Measurements from ENCODE around the gene PLA2R1. TPM values are rescaled to one million over a fixed set of nuclear protein-coding genes. Genes with fewer than 3 reads are reported as not detected.

Gene PLA2R1
- total RNA-seq, 1 experiment from 2014 or later, result 1.1 TPM

DNA sequence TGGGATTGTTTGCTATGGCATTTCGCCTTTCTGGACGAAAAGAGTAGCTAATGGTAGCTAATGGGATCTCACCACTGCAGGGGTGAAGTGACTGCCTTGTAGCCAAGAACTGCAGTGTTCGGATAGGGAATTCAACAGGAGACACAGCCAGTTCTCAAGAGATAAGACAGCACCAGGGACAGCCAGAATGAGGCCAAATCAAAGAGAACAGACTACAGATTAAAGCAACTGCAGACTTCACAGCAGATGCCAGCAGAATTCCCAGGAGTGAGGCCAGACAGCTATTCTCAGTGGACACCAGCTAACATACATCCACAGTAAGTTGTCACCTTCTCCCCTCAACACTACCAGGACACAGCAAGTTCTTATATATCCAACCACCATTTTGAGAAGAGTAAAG is 124.0 kb downstream of the PLA2R1 start:
- ChIA-PET POLR2A (no interaction called here), CTCF (interaction anchor here (2.6 kb wide), 1 partner anchor 12 kb away, joined by 8 read pairs; no protein-coding TSS in a partner anchor)
- H3K27ac Mint-ChIP-seq, result no peak overlapping the region
- no peak overlapping the region for H3K4me3 Mint-ChIP-seq
- ATAC-seq (no peak), DNase-seq (ENCODE audit: low spot score) (no peak)
- H3K27me3 Mint-ChIP-seq (ENCODE audit: low read depth), result no peaks in the 10 kb centered on the region
- H3K36me3 Mint-ChIP-seq, result no peaks in the 10 kb centered on the region; the same call in 1 of the 2 replicates
- peaks cover 4% of the 10 kb centered on the region for H3K9me3 Mint-ChIP-seq
- TF ChIP-seq, protein P1, sequence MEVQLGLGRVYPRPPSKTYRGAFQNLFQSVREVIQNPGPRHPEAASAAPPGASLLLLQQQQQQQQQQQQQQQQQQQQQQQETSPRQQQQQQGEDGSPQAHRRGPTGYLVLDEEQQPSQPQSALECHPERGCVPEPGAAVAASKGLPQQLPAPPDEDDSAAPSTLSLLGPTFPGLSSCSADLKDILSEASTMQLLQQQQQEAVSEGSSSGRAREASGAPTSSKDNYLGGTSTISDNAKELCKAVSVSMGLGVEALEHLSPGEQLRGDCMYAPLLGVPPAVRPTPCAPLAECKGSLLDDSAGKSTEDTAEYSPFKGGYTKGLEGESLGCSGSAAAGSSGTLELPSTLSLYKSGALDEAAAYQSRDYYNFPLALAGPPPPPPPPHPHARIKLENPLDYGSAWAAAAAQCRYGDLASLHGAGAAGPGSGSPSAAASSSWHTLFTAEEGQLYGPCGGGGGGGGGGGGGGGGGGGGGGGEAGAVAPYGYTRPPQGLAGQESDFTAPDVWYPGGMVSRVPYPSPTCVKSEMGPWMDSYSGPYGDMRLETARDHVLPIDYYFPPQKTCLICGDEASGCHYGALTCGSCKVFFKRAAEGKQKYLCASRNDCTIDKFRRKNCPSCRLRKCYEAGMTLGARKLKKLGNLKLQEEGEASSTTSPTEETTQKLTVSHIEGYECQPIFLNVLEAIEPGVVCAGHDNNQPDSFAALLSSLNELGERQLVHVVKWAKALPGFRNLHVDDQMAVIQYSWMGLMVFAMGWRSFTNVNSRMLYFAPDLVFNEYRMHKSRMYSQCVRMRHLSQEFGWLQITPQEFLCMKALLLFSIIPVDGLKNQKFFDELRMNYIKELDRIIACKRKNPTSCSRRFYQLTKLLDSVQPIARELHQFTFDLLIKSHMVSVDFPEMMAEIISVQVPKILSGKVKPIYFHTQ (CRISPR knock-in tag; IDR thresholded peaks at IDR 0.05), result no peak
- TF ChIP-seq OVOL2 (CRISPR knock-in tag; IDR thresholded peaks at IDR 0.05; ENCODE audit: borderline replicate concordance) (no peak), NFATC4 (CRISPR knock-in tag; IDR thresholded peaks at IDR 0.05) (no peak), TEAD4 (CRISPR knock-in tag; IDR thresholded peaks at IDR 0.05) (no peak), FOXJ3 (CRISPR knock-in tag; IDR thresholded peaks at IDR 0.05; ENCODE audit: borderline replicate concordance) (no peak), TCF7 (CRISPR knock-in tag; IDR thresholded peaks at IDR 0.05; ENCODE audit: low read depth) (no peak), RELA (CRISPR knock-in tag; IDR thresholded peaks at IDR 0.05; ENCODE audit: borderline replicate concordance) (no peak), ATF1 (CRISPR knock-in tag; IDR thresholded peaks at IDR 0.05) (no peak), ZNF219 (CRISPR knock-in tag; IDR thresholded peaks at IDR 0.05; ENCODE audit: borderline replicate concordance) (no peak), ZNF263 (CRISPR knock-in tag; IDR thresholded peaks at IDR 0.05; ENCODE audit: low read depth) (no peak), KAT7 (CRISPR knock-in tag; IDR thresholded peaks at IDR 0.05; ENCODE audit: borderline replicate concordance) (no peak), MXD4 (CRISPR knock-in tag; IDR thresholded peaks at IDR 0.05; ENCODE audit: borderline replicate concordance) (no peak)
- TF ChIP-seq, protein P2, sequence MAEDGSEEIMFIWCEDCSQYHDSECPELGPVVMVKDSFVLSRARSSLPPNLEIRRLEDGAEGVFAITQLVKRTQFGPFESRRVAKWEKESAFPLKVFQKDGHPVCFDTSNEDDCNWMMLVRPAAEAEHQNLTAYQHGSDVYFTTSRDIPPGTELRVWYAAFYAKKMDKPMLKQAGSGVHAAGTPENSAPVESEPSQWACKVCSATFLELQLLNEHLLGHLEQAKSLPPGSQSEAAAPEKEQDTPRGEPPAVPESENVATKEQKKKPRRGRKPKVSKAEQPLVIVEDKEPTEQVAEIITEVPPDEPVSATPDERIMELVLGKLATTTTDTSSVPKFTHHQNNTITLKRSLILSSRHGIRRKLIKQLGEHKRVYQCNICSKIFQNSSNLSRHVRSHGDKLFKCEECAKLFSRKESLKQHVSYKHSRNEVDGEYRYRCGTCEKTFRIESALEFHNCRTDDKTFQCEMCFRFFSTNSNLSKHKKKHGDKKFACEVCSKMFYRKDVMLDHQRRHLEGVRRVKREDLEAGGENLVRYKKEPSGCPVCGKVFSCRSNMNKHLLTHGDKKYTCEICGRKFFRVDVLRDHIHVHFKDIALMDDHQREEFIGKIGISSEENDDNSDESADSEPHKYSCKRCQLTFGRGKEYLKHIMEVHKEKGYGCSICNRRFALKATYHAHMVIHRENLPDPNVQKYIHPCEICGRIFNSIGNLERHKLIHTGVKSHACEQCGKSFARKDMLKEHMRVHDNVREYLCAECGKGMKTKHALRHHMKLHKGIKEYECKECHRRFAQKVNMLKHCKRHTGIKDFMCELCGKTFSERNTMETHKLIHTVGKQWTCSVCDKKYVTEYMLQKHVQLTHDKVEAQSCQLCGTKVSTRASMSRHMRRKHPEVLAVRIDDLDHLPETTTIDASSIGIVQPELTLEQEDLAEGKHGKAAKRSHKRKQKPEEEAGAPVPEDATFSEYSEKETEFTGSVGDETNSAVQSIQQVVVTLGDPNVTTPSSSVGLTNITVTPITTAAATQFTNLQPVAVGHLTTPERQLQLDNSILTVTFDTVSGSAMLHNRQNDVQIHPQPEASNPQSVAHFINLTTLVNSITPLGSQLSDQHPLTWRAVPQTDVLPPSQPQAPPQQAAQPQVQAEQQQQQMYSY (CRISPR knock-in tag; IDR thresholded peaks at IDR 0.05), result no peak
- TF ChIP-seq, protein P3, sequence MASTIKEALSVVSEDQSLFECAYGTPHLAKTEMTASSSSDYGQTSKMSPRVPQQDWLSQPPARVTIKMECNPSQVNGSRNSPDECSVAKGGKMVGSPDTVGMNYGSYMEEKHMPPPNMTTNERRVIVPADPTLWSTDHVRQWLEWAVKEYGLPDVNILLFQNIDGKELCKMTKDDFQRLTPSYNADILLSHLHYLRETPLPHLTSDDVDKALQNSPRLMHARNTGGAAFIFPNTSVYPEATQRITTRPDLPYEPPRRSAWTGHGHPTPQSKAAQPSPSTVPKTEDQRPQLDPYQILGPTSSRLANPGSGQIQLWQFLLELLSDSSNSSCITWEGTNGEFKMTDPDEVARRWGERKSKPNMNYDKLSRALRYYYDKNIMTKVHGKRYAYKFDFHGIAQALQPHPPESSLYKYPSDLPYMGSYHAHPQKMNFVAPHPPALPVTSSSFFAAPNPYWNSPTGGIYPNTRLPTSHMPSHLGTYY (CRISPR knock-in tag; IDR thresholded peaks at IDR 0.05), result no peak
- TF ChIP-seq, protein P4, sequence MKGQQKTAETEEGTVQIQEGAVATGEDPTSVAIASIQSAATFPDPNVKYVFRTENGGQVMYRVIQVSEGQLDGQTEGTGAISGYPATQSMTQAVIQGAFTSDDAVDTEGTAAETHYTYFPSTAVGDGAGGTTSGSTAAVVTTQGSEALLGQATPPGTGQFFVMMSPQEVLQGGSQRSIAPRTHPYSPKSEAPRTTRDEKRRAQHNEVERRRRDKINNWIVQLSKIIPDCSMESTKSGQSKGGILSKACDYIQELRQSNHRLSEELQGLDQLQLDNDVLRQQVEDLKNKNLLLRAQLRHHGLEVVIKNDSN (CRISPR knock-in tag; IDR thresholded peaks at IDR 0.05), result no peak
- no peaks in the 10 kb centered on the region for H3K4me1 Mint-ChIP-seq

DNA sequence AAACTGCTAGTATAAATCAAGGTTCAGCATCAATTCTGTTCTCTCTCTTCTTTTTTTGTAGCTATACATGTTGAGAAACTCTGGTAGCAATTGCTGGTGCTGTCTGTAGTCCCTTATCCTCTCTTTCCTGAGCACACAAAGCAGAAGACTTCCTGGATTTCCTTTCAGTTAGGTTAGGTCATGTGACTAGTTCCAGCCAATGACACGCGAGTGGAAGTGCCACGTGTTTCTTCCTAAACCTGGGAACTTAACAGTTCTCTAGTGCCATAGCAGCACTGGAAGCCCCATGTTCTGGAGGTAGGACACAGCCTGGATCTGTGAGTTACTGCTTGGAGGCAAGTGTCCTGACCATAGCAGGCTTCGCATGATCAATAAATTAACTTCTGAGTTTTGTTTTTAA is 125.9 kb downstream of the PLA2R1 start:
- DNase-seq (ENCODE audit: low spot score) (peak; percentile 15), ATAC-seq (peak; percentile 41; the same call in 1 of the 2 replicates)
- no peak overlapping the region for H3K4me3 Mint-ChIP-seq
- H3K36me3 Mint-ChIP-seq, result no peaks in the 10 kb centered on the region; the same call in 1 of the 2 replicates
- ChIA-PET CTCF (interaction anchor here (1.6 kb wide), 1 partner anchor 14 kb away, joined by 4 read pairs; no protein-coding TSS in a partner anchor), POLR2A (interaction anchor here (0.6 kb wide), 1 partner anchor 155 kb away, joined by 3 read pairs; no protein-coding TSS in a partner anchor)
- no peak overlapping the region for H3K27ac Mint-ChIP-seq
- H3K4me1 Mint-ChIP-seq, result no peaks in the 10 kb centered on the region
- H3K27me3 Mint-ChIP-seq (ENCODE audit: low read depth), result no peaks in the 10 kb centered on the region
- peaks cover 4% of the 10 kb centered on the region for H3K9me3 Mint-ChIP-seq
- no peak for TF ChIP-seq EMX1 (CRISPR knock-in tag; IDR thresholded peaks at IDR 0.05)
- TF ChIP-seq, protein P5, sequence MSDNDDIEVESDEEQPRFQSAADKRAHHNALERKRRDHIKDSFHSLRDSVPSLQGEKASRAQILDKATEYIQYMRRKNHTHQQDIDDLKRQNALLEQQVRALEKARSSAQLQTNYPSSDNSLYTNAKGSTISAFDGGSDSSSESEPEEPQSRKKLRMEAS (CRISPR knock-in tag; IDR thresholded peaks at IDR 0.05), result no peak
- TF ChIP-seq, protein P6, sequence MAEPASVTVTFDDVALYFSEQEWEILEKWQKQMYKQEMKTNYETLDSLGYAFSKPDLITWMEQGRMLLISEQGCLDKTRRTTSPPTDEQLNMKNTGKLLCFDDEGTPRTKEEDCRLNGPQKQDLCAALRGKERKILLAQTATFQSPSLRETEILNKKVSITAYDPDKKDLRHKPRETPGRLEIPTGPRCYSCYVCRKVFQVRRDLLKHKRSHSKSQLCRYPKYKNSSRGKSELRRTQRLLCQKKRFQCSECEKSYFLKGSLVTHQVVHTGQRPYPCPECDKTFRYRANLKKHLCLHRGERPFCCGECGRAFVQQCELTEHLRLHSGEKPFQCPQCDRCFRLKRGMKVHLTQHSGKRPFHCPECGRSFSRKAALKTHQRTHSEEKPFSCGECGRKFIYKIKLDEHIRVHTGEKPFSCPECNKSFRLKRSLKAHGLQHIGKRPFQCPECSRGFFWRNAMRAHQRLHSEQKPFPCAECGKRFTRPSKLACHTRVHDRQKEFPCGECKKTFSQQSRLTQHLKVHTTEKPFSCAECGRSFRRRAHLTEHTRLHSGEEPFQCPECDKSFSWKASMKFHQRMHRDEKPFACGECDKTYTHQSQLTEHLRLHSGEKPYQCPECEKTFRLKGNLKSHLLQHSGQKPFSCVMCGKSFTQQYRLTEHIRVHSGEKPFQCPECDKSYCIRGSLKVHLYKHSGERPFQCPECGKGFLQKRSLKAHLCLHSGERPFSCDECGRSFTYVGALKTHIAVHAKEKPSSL (CRISPR knock-in tag; conservative IDR thresholded peaks at IDR 0.05), result no peak
- TF ChIP-seq, protein P7, sequence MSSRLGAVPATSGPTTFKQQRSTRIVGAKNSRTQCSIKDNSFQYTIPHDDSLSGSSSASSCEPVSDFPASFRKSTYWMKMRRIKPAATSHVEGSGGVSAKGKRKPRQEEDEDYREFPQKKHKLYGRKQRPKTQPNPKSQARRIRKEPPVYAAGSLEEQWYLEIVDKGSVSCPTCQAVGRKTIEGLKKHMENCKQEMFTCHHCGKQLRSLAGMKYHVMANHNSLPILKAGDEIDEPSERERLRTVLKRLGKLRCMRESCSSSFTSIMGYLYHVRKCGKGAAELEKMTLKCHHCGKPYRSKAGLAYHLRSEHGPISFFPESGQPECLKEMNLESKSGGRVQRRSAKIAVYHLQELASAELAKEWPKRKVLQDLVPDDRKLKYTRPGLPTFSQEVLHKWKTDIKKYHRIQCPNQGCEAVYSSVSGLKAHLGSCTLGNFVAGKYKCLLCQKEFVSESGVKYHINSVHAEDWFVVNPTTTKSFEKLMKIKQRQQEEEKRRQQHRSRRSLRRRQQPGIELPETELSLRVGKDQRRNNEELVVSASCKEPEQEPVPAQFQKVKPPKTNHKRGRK (CRISPR knock-in tag; IDR thresholded peaks at IDR 0.05; ENCODE audit: borderline replicate concordance), result no peak
- no peak for TF ChIP-seq IRF2 (CRISPR knock-in tag; IDR thresholded peaks at IDR 0.05; ENCODE audit: borderline replicate concordance, low read depth)
- TF ChIP-seq, protein P8, sequence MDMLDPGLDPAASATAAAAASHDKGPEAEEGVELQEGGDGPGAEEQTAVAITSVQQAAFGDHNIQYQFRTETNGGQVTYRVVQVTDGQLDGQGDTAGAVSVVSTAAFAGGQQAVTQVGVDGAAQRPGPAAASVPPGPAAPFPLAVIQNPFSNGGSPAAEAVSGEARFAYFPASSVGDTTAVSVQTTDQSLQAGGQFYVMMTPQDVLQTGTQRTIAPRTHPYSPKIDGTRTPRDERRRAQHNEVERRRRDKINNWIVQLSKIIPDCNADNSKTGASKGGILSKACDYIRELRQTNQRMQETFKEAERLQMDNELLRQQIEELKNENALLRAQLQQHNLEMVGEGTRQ (CRISPR knock-in tag; IDR thresholded peaks at IDR 0.05), result peak; percentile 86
- TF ChIP-seq SMAD3 (CRISPR knock-in tag; IDR thresholded peaks at IDR 0.05; ENCODE audit: borderline replicate concordance), result no peak

Measured in WTC11 (cell line).